ENCODE measurements around the gene GIT1. TPM values are rescaled to one million over a fixed set of nuclear protein-coding genes. Genes with fewer than 3 reads are reported as not detected.

GIT1 gene
- total and polyA plus RNA-seq, 4 experiments from 2014 or later = 4.2 to 82.8 (median 51.9) TPM

DNA sequence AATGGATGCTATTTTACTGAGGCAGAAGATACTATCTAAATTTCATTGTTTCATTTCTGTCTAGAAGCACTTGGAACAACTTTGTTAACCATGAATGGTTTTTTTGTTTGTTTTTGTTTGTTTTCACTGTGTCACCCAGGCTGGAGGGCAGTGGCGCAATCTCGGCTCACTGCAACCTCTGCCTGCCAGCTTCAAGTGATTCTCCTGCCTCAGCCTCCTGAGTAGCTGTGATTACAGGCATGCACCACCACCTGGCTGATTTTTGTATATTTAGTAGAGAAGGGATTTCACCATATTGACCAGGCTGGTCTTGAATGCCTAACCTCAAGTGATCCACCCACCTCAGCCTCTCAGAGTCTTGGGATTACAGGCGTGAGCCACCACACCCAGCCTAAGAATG, 63.1 kb downstream of the GIT1 start:
- Mint-ChIP-seq H3K4me1 (no peaks in the 10 kb centered on the region), H3K27ac (peak overlapping the region in 1 of 7 donors; percentile 61), H3K27me3 (no peaks in the 10 kb centered on the region), H3K4me3 (no peak overlapping the region), H3K9me3 (no peaks in the 10 kb centered on the region), H3K36me3 (peaks cover 21 to 49% of the 10 kb centered on the region in 2 donors)
- ChIA-PET CTCF (ENCODE audit: partially characterized antibody) (interaction anchor here (3.0 kb wide), 1 partner anchor 10 kb away, joined by 14 read pairs; no protein-coding TSS in a partner anchor), POLR2A (ENCODE audit: partially characterized antibody) (no interaction called here)
- peaks cover 37% of the 10 kb centered on the region for H3K36me3 ChIP-seq (ENCODE audit: insufficient read depth, low read length)
- H3K4me3 ChIP-seq (ENCODE audit: low read length in 2 of 2) = no peak overlapping the region
- DNase-seq = no peak
- H3K27me3 ChIP-seq (ENCODE audit: insufficient read depth, low read length) = no peaks in the 10 kb centered on the region
- H3K9me3 ChIP-seq (ENCODE audit: control insufficient read depth in 1 of 2, low read length in 2 of 2) = no peaks in the 10 kb centered on the region
- H3K27ac ChIP-seq (ENCODE audit: low read depth, low read length) = no peak overlapping the region
- intact Hi-C loops (cut with micrococcal nuclease) = no loop called here
- no peaks in the 10 kb centered on the region for H3K4me1 ChIP-seq (ENCODE audit: insufficient read depth, low read length)

- Mint-ChIP-seq H3K27me3 (no peaks in the 10 kb centered on the region), H3K9me3 (no peaks in the 10 kb centered on the region), H3K27ac (peak overlapping the region in 3 of 7 donors; percentile 22 to 50 (median 29)), H3K4me1 (no peaks in the 10 kb centered on the region), H3K4me3 (no peak overlapping the region), H3K36me3 (peaks cover 17 to 48% of the 10 kb centered on the region in 2 donors)
- Histone ChIP-seq H3K9me3 (ENCODE audit: control insufficient read depth in 1 of 2, low read length in 2 of 2) (no peaks in the 10 kb centered on the region), H3K4me3 (ENCODE audit: low read length in 2 of 2) (no peak overlapping the region), H3K4me1 (ENCODE audit: insufficient read depth, low read length) (no peaks in the 10 kb centered on the region), H3K36me3 (ENCODE audit: insufficient read depth, low read length) (peaks cover 30% of the 10 kb centered on the region), H3K27me3 (ENCODE audit: insufficient read depth, low read length) (no peaks in the 10 kb centered on the region), H3K27ac (ENCODE audit: low read depth, low read length) (no peak overlapping the region)
- CTCF ChIA-PET (ENCODE audit: partially characterized antibody) = interaction anchor here (2.0 to 2.6 kb wide), 2 partner anchors 11 to 155 kb away, joined by 17 to 20 read pairs; no protein-coding TSS in a partner anchor
- intact Hi-C loops (cut with micrococcal nuclease) = no loop called here
- DNase-seq = no peak
- POLR2A ChIA-PET (ENCODE audit: partially characterized antibody) = interaction anchor here (0.5 kb wide), 1 partner anchor 30 kb away, joined by 3 read pairs; no protein-coding TSS in a partner anchor
Measured at GRCh38 chr17:29524692-29525091, 64.8 kb downstream of the GIT1 start.

Other genes starting within 250 kb of the GIT1 start
- gene TAOK1, start 199.3 kb downstream of the GIT1 start, total RNA-seq = 10 to 100 TPM; 71.2 to 72.0 TPM
- 1 to 10 TPM; 3.9 to 4.1 TPM for gene TAOK1, start 199.3 kb downstream of the GIT1 start, polyA plus RNA-seq
- 10 to 100 TPM; 18.1 to 18.8 TPM for gene ABHD15, start 22.6 kb downstream of the GIT1 start, total RNA-seq
- gene ABHD15, start 22.6 kb downstream of the GIT1 start, polyA plus RNA-seq = 10 to 100 TPM in 1 of 2 donors, 1 to 10 TPM in 1; 8.2 to 13.5 TPM
- 100 to 1,000 TPM; 149 to 158 TPM for gene TP53I13, start 20.9 kb downstream of the GIT1 start, total RNA-seq
- 10 to 100 TPM; 31.5 to 47.5 TPM for gene TP53I13, start 20.9 kb downstream of the GIT1 start, polyA plus RNA-seq
- 1 to 10 TPM; 1.3 to 2.3 TPM for gene ANKRD13B, start 3.5 kb upstream of the GIT1 start, total RNA-seq
- gene ANKRD13B, start 3.5 kb upstream of the GIT1 start, polyA plus RNA-seq = not detected
- 1 to 10 TPM; 1.6 to 2.2 TPM for gene CORO6, start 33.3 kb upstream of the GIT1 start, total RNA-seq
- not detected for gene CORO6, start 33.3 kb upstream of the GIT1 start, polyA plus RNA-seq

Data from CD4-positive, alpha-beta memory T cell (primary cell).